Omental fat pad (tissue), 4 donors: ENCODE measurements around the gene RDH16. TPM values are rescaled to one million over a fixed set of nuclear protein-coding genes. Genes with fewer than 3 reads are reported as not detected.
A peak's percentile ranks its signal among the peaks of the same experiment; 100 is the strongest.
"Not testable (repeated sequence)": the region's sequence is repeated elsewhere in the genome, so short reads cannot be mapped to it uniquely, and the experiment has no call there.

Experiments used
- ATAC-seq: fragments of 150-250 bp; one replicate; pipeline ENCODE4 v1.9.1; 2016; ENCODE audit warnings: mild to moderate bottlenecking, moderate library complexity; ENCODE audit not compliant: low FRiP score
- DNase-seq: peaks from one replicate; pipeline ENCODE4 v3.0.0-alpha.2; 2019; ENCODE audit warnings: low spot score
- CTCF ChIP-seq, 3 donors: fragments of 450-650 bp; IDR thresholded peaks; one replicate each; pipeline ENCODE4 v1.5.1; 2016 to 2017; ENCODE audit warnings: antibody characterized with exemption in 3 of 3, mild to moderate bottlenecking in 3 of 3, moderate library complexity in 2 of 3
- total RNA-seq, 4 donors: library from RNA; depleted of rRNA; stranded (reverse); fragments of >200 nt; gene quantifications; one replicate each; pipeline ENCODE4 v1.1.0, GENCODE V29; 2016

RDH16 gene
- total RNA-seq, 4 donors from 2014 or later = 0.36 to 0.56 (median 0.47) TPM; not detected in 1

- ATAC-seq (no peak), DNase-seq (no peak)
- TF ChIP-seq CTCF (IDR thresholded peaks at IDR 0.05) = no peak
Measured at GRCh38 chr12:56948457-56948777, 9.0 kb downstream of the RDH16 start.

- no peak for TF ChIP-seq CTCF (IDR thresholded peaks at IDR 0.05)
- DNase-seq = no peak
- ATAC-seq = no peak
Measured at GRCh38 chr12:56947633-56948456, 9.6 kb downstream of the RDH16 start.

GRCh38 chr12:56943878-56944277 lies 13.5 kb downstream of the RDH16 start:
- TF ChIP-seq CTCF (IDR thresholded peaks at IDR 0.05) = no peak
- no peak for ATAC-seq
- DNase-seq = no peak

DNA sequence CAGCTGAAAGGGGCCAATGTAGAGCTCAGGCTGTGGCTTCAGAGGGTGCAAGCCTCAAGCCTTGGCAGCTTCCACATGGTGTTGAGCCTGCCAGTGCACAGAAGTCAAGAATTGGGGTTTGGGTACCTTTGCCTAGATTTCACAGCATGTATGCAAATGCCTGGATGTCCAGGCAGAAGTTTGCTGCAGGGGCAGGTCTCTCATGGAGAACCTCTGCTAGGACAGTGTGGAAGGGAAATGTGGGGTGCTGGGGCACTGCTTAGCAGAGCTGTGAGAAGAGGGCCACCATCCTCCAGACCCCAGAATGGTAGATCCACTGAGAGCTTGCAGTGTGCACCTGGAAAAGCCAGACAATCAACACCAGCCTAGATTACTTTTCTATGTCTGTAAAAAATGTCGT lies 14.0 kb downstream of the RDH16 start:
- ATAC-seq, DNase-seq: not testable (repeated sequence)

DNA sequence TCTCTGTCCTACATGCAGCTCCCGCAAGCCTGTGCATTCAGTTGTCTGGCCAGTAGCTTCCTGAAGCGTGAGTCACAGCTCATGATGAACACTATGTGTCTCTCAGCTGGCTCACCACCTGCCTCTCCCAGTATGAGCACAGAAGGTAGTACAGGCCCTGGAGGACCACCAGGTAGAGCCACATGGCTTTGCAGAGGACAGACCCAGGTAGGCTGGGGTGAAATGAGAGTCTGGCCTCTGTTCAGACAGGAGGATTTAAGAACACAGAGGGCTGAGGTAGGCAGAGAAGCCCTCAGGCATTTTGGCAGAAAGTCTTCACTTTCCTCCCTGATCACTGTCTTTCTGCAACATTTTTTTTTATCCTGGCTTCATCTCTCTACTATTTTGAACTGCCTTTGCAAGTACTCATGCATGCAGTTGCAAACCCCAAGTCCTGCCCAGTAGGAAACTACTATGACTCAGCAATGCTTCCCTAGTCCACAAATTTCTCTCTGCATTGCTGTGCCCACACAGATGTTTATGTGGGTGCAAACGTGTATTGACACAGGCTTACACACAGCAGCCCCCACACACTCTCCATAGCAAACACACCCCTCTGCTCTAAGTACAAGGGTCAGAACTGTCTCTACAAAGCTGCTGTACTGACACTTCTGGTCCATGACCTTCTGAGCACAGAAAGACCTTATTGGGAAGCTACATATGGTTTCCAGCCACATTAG lies 15.9 kb downstream of the RDH16 start:
- ATAC-seq = peak; percentile 94
- TF ChIP-seq CTCF (IDR thresholded peaks at IDR 0.05) = no peak
- no peak for DNase-seq

DNA sequence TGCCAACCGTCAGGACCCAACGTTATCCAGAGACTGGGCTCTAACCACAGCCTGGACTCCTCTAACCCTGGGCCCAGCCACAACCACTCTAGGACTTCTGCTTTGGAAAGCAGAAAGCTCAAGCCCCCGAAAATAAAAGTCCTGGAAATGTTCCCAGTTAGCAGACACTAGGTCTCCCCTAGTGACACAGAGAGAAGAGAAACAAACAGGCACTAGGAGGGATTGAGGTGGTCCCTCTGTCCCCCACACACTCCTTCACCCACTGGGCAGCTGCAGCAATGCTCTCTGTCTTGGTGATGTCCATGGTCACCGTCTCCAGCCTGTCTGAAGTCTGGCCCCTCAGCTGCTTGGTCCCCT lies 16.5 kb downstream of the RDH16 start:
- ATAC-seq = peak; percentile 20
- not testable (repeated sequence) for DNase-seq

DNA sequence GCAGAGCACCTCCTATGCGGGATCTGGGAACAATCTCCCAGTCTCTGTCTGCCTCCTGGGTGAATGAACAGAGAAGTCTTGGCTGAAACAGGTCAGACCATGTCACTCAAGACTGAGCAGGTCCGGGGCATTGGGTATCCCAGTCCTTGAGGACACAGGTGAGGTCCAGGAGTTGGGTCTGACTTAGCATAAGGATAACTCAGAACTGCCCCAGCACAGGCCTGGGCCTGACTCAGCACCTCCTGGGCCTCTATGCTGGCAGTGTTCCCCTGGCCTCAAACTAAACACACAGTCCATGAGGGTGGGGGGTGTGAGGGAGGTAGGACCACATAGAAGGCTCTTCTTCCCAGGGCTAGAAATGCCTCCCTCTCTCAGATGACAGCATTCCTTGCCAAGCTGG lies 21.7 kb downstream of the RDH16 start:
- no peak for TF ChIP-seq CTCF (IDR thresholded peaks at IDR 0.05)
- ATAC-seq (no peak), DNase-seq (no peak)

DNA sequence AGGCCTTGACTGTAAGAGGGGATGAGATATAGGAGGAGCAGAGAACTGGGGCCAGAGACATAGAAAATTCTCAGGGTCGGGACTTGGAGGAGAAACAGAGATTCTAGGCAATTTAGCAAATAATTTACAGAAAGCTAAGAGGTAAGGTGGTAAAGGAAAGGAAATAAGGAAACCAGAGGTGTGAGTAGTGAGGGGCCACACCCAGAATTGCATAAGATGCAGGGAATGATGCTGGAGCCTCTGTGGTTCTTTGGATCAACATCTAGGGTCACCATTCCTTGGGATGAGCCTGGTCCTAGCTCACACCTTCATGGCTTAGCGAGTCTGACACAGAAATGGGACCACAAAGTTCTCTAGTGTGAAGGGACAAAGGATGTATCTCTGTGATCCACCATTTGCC lies 22.3 kb downstream of the RDH16 start:
- TF ChIP-seq CTCF (IDR thresholded peaks at IDR 0.05) = no peak
- ATAC-seq (no peak), DNase-seq (no peak)
